ENCODE measurements around the gene VKORC1.
"Not testable (repeated sequence)": the region's sequence is repeated elsewhere in the genome, so short reads cannot be mapped to it uniquely, and the experiment has no call there.

Gene VKORC1

DNA sequence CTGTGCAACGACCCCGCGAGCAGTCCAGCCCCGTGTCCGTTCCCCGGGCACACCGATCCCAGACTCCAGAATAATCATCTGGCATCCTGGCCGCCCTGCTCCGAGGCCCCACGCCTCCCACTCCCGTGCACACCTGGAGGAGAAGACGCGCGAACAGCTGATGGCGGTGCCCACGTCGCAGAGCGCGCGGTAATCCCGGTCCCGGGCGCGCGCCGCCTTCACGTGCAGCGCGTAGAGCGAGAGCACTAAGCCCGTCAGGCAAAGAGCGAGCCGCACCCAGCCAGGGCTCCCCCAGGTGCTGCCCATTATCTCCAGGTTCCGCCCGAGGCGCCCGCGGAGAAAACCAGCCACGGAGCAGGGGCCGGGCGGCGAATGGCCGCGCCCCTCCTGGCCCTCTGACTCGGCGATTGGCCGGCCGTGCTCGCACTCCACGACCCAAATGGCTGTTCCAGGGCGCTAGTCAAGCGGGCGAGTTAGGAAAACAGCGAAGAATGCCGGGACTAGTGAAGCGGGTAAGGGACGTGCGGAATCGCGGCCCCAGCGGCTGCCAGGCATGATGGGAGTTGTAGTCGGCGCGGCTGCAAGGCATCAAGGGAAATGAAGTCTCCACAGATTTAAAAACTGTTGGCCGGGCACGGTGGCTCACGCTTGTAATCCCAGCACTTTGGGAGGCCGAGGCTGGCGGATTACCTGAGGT, at the start of gene VKORC1:
Gene VKORC1, minus strand, starts transcription at position 374 of the 697 bp plus-strand sequence. Its CDS starts 68 bp downstream, at position 306.
- peak; percentile 99 for DNase-seq (ENCODE audit: low read depth, low spot score)

DNA sequence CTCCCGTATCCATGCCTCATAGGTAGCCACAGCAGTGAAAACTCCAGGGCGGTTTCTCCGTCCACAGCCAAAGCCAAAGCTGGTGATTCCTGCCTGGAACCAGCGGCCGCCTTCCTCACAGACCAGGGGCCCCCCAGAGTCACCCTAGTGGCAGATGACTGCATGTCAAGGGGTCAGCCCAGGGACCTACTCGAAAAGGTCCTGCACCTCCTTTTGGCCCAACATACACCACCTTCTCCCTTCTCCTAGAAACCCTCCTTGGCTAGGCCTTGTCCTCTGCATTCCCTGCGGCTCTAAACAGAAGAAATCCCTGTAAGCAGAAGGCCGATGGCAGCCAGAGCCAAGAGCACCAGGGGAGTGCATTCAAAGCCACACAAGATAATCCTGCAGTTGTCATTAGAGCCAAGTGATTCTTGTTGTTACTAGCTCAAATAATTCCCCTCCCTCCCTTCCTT, 49.1 kb upstream of the VKORC1 start:
- no peak for DNase-seq (ENCODE audit: low read depth, low spot score)

DNA sequence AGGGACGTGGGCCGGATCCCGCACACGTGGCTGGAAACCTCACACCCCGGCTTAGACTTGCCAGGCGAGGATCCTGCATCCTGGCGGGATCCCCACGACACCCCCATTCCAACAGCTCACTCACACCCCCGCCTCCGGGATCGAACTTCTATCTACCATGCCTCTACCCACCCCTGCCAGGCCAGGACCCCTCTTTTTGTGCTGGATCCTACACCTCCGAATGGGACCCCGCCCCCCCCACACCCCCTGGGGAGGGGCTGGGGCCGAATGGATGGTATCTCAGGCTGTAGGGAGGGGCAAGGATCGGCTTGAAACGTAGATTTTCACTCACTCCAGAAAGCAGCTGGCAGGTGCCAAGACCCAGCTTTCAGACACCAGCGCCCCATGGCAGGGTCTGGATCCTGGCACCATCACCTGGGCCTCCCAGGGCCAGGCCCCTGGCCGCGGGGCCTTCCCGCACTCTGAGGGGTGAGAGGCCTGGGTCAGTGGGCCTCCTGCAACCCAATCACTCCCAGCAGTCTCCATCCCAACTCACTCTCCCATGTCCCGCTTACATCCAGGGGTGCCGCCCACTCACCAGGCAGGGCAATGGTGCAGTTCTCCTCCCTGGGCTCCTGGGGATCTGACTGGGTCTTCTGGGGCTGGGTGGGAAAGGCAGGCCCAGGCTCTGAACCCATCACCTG, 48.6 kb upstream of the VKORC1 start:
- DNase-seq (ENCODE audit: low read depth, low spot score): no peak

DNA sequence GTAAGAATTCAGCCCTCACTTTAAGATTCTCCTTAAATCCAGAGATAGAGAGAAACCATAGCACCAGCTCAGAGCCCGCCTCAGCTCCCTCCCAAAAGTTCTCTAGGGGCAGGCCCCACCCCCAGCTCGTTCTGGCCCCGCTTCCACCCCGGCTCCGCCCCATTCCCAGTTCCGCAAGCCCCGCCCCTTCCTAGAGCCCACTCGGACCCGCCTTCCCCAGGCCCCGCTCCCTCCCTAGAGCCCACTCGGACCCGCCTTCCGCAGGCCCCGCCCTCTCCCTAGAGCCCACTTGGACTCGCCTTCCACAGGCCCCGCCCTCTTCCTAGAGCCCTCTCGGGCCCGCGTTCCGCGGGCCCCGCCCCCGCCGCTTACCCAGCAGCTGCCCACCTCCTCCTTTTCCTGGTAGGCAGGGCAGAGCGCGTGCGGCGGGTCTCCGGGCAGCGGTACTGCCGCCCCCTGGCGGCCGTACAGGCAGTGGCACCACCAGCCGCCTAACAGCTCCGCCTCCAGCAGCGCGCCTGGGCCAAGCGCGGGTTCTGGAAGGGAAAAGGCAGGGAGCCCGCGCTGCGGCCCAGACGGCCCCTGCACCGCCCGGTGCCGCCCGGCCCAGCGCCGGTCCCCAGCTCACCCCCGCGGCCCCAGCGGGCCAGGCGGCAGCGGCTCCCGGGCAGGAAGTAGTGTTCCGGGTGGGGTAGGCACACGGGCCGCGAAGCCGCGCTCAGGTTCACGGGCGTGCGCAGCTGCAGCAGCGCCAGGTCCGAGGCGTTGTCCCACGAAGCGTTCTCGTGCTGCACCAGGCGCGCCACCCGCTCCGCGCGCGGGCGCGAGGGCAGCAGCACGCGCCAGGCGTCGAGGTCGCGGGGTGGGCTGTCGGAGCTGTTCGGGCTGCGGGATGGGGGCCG, 47.8 kb upstream of the VKORC1 start:
- peak; percentile 100 for DNase-seq (ENCODE audit: low read depth, low spot score)

DNA sequence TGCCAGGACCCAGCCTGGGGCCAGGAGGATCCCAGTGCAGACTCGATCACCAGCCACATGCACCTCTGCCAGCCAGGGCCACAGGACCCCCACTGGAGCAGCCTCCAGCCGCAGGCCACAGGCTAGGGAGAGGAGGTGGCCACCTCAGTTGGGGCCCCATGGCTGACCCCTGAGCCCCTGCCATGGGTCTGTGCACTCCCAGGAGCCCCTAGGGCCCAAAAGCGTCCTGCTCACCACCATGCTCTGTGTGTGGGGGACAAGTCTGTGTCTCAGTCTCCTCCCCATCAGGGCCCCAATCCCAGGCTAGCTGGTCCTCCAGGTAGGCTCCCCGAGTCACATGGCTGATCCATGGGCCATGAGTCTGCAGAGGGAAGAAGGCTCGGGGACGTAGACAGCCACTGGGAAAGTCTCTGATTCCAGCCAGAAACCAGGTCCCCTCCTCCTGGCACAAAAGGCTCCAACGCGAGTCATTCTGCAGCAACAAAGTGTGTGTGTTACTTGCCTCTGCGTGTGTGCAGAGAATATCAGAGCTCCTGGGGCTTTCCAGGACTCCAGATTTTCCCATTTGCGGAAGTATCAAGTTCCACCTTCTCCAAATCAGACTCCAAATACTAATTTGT, 47.0 kb upstream of the VKORC1 start:
- DNase-seq (ENCODE audit: low read depth, low spot score): no peak

DNA sequence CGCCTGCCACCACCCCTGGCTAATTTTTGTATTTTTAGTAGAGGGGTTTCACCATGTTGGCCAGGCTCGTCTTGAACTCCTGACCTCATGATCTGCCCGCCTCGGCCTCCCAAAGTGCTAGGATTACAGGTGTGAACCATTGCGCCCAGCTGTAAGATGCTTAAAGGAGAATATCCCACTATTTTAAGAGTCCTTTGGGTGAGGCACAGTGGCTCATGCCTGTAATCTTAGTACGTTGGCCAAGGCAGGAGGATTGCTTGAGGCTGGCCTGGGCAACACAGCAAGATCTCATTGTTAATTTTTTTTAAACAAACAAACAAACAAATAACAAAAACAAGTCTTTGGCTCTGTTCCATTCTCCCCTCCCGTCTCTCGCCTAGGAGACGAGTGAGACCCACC, 46.5 kb upstream of the VKORC1 start:
- not testable (repeated sequence) for DNase-seq (ENCODE audit: low read depth, low spot score)

DNA sequence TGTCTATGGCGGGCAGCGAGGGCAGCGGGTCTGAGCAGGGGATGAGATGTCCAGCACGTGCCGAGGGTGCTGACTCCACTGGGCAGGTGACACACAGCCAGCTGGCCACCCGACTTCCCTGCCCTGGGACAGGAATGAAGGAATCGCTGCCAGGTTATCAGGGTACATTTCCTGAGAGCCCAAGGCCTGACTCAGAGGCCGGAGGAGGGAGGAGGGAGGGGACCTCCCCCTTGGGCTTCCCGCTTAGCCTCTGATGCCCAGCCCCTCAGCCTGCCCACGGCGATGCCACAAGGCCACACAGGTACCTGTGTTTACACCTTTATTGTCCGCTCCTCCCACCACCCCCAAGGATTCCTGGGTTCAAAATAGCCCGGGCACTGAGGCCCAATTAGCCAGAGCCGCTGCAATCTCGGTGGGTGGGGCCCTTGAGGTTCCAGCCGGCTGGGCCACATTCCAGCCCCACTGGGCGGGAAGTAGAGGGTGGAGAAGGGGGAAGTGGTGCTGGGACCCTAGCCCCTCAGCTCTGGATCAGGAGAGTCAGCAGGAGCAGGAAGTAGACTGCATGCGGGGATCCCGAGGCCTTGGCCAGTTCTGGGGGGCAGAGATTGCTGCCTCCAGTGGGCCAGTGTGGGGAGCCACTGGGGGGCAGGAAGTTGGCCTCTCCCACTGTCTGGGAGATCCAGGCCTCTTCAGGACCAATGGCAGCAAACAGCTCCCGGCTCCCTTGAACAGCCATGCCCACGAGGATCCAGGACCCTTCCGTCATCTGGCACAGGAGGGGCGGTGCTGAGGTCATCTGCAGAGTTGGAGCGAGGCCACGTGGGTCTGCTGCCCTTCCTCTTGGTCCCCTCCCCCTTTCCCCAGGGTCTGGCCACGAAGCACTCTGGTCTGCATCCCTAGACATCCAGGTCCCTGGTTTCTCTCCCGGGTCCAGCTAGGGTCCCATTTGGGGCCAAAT, 44.3 kb upstream of the VKORC1 start:
- DNase-seq (ENCODE audit: low read depth, low spot score): peak; percentile 91

DNA sequence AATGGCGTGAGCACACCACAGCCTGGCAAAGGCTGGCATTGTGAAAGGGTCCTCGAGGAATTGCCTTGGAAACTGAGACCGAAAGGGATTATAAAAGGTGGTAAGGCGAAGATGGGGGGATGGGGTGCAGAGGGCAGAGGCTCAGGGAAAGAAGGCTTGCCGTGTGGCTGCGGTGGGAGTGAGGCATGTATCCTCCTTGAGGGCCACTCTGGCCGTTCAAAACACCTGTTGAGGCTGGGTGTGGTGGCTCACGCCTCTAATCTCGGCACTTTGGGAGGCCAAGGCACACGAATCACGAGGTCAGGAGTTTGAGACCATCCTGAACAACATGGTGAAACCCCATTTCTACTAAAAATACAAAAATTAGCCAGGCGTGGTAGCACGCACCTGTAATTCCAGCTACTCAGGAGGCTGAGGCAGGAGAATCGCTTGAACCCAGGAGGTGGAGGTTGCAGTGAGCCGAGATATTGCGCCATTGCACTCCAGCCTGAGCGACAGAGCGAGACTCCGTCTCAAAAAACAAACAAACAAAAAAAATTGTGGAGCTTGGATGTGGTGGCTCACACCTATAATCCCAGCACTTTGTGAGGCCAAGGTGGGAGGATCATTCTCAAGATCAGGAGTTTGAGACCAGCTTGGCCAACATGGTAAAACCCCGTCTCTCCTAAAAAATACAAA, 42.4 kb upstream of the VKORC1 start:
- DNase-seq (ENCODE audit: low read depth, low spot score): not testable (repeated sequence)

DNA sequence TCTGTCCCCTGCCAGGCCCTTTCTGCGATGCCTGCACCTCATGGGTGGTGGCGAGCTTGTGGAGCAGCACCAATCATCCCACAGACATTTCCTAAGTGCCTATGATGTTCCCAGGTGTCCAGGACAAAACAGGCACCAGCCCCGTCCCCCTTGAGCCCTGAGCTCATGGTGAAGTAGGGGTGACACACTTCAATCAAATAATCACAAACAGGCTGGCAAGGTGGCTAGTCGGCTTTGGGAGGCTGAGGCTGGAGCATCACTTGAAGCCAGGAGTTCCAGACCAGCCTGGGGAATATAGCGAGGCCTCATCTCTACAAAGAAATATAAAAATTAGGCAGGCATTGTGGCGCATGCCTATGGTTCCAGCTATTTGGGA, 41.7 kb upstream of the VKORC1 start:
- DNase-seq (ENCODE audit: low read depth, low spot score): no peak

DNA sequence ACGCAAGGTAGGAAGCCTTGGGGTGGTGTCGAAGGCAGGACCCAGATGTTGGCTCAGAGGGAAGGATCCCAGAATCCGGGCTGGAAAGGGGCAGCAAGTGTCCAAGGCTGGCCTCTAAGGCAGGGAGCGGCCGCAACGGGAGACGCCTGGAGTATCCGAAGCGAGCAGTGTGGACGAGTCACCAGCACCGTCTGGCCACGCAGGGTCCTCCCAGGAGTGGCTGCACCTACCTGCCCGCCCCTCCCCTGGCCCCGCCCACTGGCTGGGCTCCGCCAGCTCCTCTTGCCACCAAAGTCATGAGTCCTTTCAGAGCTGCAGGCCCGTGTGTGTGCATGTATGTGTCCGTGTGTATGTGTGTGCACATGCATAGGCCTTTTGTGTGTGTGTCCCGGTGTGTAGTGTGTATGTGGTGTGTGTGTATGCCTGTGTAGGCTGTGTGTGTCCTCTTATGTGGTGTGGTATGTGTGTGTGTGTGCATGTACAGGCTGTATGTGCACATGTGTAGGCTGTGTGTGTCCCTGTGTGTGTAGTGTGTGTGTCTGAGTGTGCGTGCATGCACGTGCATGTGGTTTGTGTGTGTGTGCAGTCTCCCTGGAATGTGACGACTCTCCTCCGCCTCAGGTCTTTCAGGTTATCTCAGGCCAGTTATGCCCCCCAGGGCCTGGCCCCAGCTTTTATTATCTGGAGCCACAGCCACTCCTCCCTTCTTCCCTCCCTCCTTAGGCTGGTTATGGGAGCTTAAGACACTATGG, 41.1 kb upstream of the VKORC1 start, which contains the start of gene PRSS8:
Gene PRSS8, minus strand, starts transcription at position 193 of the 752 bp plus-strand sequence. CDS start 229 bp downstream, outside the sequence.
- DNase-seq (ENCODE audit: low read depth, low spot score): no peak

DNA sequence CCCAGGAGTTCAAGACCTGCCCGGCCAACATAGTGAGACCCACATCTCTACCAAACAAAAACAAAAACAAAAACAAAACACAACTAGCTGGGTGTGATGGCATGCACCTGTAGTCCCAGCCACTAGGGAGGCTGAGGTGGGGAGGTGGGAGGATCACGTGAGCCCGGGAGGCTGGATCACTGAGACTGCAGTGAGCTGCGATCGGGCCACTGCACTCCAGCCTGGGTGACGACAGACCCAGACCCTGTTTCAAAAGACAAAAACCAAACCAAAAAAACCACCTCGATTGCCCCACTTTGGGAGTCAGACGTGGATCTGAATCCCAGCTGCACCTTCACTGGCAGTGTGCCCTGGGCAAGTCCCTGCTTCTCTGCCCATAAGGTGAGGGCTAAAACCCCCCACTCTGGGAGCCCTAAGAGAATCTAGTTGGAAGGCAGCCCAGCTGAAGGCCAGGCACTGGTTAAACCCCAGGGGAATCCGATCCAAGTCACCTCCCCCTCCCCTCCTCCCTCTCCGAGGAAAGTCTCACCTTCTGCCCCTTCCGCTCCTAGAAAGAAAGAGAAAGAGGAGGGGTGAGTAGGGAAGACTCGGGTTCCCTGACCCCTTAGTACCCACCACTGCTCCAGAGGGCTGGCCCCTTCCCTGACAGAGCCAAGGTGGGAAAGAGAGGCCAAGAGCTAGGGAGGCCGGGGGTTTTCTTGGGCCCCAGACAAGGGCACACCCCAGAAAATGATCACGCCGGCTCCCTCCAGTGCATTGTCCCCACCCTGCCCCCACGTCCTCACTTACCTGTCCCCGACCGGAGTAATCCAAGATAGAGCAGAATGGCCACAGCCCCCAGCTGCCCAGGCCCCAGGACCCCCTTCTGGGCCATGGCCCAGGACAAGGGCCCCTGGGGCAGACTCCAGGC, 40.3 kb upstream of the VKORC1 start:
- peak; percentile 31 for DNase-seq (ENCODE audit: low read depth, low spot score)

DNA sequence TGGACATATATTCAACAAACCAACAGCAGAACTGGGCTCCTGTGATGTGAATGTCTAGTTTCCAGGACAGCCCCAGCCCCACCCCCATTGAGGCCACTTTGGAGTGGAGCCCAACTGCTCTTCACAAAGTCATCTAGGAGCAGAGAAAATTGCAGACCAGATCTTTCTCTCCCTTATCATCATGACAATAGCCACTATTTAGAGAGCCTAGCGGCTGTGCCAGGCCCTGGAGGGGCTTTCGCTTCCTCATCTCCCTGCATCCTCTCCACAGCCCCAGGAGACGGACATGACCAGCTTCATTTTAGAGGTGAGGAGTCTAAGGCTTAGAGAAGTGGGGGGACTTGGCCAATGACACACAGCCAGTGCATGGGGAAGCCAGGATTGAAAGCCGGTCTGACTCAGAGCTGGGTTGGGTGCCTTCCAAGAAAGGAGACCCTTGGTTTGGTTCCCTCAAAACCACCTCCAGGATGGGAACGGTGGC, 39.5 kb upstream of the VKORC1 start:
- DNase-seq (ENCODE audit: low read depth, low spot score): peak; percentile 57

DNA sequence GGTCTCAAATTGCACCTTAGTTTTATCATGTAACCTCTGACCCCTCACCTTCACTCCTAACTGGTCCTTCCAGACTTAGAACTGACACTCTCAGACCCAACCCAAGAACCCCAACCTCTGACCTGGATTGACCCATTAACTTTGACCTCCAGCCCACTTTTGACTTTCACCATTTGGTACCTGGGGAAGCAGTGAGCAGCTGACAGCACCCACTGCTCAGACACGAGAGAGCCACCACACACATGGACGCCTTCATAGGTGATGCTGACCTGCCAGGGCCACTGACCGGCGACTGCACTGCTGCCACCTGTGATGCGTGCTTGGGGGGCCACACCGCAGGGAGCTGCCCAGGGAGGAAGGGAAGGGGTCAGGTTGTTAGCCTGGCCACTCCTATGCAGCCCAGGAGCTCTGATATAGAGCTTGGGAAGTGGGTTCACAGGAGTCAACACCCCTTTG, 38.5 kb upstream of the VKORC1 start:
- DNase-seq (ENCODE audit: low read depth, low spot score): no peak

DNA sequence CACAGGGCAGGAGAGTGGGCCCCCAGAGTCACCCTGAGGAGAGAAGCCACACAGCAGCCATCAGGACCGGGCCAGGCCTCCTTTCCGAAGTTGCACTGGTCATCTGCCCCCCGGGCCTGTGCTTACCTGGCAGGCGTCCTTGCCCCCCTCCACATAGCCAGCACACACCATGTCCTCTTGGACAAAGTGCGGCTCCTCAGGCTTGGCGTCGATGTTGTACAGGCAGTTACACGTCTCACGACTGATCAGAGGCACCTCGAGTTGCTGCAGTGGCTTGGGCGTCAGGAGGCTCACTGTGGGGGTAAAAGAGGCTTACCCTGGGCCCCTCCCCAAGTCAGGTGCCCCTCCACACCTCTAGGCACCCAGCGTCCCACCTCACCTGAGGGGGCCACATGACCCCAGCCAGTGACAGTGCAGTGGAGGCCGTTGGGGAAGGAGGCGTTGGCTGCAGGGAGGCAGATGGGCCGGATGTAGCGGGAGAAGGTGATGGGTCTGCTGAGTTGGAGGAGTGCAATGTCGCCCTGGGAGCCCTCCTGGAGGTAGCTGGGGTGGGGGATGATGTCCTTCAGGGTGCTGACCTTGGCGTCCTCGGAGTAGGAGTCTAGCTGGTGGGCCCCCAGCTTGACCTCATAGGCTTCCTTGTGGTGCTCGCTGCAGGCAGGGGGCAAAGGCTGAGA, 37.8 kb upstream of the VKORC1 start:
- DNase-seq (ENCODE audit: low read depth, low spot score): no peak

DNA sequence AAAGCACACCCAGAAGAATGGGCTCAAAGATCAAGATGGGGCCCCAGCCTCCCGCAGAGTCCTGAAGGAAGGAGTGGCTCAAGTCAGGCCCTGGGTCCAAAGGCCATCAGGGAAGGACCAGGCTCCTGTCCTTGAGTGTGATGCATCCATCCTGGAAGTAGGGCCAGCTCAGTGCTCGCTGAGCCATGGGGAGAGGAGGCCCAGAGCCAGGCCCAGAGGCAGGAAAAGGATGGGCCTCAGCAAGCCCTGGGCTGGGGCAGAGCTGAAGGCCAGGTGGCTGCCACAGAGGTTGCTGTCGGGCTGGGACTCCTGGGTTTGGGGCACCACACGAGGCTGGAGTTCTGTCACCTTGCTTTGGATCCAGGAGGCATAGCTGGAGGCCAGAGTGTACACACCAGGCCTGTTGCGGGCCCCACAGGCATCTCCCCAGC, 37.3 kb upstream of the VKORC1 start:
- DNase-seq (ENCODE audit: low read depth, low spot score): no peak

DNA sequence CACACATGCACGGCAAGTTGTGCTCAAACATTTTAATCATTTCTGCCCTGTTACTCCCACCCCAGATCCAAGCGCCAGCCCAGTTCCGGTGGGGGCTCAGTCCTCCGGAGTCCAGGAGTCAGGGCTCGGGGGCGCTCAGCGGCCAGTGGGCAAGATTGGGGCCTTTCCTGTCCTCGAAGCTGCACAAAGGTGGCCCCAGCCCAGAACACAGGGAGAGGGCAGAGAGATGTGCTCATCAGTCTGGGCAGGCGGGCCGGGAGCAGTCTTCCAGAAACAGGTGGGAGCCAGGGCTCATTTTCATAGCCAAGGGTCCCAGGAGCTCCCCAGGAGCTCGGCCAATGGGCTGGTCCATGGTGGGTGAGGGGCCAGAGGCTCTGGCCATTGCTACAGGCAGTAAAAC, 36.8 kb upstream of the VKORC1 start:
- DNase-seq (ENCODE audit: low read depth, low spot score): no peak

DNA sequence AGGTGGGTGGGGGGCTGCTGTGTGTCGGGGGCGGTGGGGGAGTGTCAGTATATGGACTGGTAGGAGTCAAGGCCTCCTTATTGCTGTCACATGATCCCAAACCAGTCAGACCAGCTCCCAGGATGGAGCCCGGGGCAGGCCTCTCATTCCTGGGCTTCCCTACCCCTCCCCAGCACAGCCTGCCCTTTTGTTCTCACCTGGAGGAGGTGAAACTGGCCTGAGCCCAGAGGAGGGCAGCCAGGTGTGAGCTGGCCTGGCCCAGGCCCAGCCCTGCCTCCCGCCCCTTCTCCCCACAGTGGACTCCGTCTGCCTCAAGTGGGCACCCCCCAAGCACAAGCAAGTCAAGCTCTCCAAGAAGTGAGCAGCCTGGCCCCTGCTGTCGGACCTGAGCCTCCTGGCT, 36.3 kb upstream of the VKORC1 start:
- no peak for DNase-seq (ENCODE audit: low read depth, low spot score)
